ENCODE data around the gene POLN. TPM values are rescaled to one million over a fixed set of nuclear protein-coding genes. Genes with fewer than 3 reads are reported as not detected.

Gene POLN
- total and polyA plus RNA-seq, 2 donors from 2014 or later: 1.3 to 3.8 TPM

DNA sequence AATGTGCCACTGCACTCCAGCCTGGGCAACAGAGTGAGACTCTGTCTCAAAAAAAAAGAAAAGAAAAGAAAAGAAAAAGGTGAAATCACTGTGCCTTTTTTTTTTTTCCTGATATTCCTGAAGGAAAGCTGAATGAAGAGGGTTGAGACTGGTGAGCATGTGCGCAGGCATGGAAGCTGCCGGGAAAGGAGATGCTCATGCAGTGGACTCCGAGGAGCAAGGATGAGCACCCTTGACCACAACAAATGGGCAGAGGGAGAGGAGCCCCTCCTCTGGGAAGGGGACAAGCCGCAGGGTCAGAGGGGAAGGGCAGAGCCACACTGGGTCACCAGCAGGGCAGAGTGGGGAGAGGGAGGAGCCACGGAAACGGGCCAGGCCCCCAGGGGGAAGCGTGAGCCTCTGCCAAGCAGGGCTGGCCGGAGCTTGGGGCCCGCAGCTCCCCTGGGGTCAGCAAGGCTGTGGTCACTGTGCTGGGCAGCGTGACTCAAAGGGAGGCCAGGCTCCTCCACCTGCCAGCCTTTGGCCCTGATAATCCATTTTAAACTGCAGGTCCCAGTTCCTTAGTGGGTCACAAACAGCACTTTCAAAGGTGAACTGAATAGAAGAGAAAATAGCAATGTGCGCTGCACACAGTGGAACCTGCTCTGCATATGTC lies 102.9 kb downstream of the POLN start:
- DNase-seq (no peak), FAIRE-seq (no peak)
- H3K4me1 ChIP-seq (ENCODE audit: control insufficient read depth in 2 of 3, insufficient read depth in 2 of 3, low read depth in 1 of 3, low read length in 3 of 3): no peaks in the 10 kb centered on the region
- TF ChIP-seq, protein P1, sequence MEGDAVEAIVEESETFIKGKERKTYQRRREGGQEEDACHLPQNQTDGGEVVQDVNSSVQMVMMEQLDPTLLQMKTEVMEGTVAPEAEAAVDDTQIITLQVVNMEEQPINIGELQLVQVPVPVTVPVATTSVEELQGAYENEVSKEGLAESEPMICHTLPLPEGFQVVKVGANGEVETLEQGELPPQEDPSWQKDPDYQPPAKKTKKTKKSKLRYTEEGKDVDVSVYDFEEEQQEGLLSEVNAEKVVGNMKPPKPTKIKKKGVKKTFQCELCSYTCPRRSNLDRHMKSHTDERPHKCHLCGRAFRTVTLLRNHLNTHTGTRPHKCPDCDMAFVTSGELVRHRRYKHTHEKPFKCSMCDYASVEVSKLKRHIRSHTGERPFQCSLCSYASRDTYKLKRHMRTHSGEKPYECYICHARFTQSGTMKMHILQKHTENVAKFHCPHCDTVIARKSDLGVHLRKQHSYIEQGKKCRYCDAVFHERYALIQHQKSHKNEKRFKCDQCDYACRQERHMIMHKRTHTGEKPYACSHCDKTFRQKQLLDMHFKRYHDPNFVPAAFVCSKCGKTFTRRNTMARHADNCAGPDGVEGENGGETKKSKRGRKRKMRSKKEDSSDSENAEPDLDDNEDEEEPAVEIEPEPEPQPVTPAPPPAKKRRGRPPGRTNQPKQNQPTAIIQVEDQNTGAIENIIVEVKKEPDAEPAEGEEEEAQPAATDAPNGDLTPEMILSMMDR (IDR thresholded peaks at IDR 0.05; ENCODE audit: borderline replicate concordance, extremely low read depth, insufficient read depth): no peak
- no peaks in the 10 kb centered on the region for H3K9me3 ChIP-seq (ENCODE audit: control insufficient read depth in 2 of 3, insufficient read depth in 1 of 3, low read length in 3 of 3)
- H3K27ac ChIP-seq (ENCODE audit: low read depth in 2 of 2, low read length in 2 of 2): no peak overlapping the region
- H3K36me3 ChIP-seq (ENCODE audit: control insufficient read depth in 2 of 3, insufficient read depth in 3 of 3, low read length in 3 of 3): no peaks in the 10 kb centered on the region
- H3K9ac ChIP-seq (ENCODE audit: low read length in 3 of 3): no peak overlapping the region
- intact Hi-C loops (cut with DNase I): no loop called here
- H3K27me3 ChIP-seq (ENCODE audit: control insufficient read depth, insufficient read depth, low read length): no peaks in the 10 kb centered on the region
- H3K4me3 ChIP-seq (ENCODE audit: low read length in 3 of 3): no peak overlapping the region

DNA sequence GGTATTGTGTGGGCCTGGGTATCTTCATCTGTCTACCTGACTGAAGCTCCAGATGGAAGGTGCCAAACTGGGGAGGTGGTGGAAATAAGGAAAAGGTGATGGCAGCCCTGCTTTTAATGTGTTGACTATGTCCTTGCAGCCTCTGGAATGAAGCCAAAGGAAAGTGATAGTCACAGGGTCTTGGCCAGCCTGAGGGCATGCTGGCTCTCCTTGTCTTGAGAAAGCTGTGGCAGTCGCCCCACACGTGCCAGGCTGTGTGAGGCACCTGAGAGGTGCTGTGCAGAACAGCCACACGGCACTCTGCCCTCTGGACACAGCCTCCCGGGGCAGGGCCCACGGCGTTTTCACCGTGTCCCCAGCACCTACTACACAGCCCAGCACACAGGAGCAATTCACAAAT lies 105.2 kb downstream of the POLN start:
- Histone ChIP-seq H3K9me3 (ENCODE audit: control insufficient read depth in 2 of 3, insufficient read depth in 1 of 3, low read length in 3 of 3) (peaks cover 0 to 8% (median 4%) of the 10 kb centered on the region in 3 donors), H3K4me3 (ENCODE audit: low read length in 3 of 3) (no peak overlapping the region), H3K27ac (ENCODE audit: low read depth in 2 of 2, low read length in 2 of 2) (no peak overlapping the region), H3K36me3 (ENCODE audit: control insufficient read depth in 2 of 3, insufficient read depth in 3 of 3, low read length in 3 of 3) (no peaks in the 10 kb centered on the region), H3K9ac (ENCODE audit: low read length in 3 of 3) (no peak overlapping the region), H3K27me3 (ENCODE audit: control insufficient read depth, insufficient read depth, low read length) (no peaks in the 10 kb centered on the region), H3K4me1 (ENCODE audit: control insufficient read depth in 2 of 3, insufficient read depth in 2 of 3, low read depth in 1 of 3, low read length in 3 of 3) (no peaks in the 10 kb centered on the region)
- FAIRE-seq (no peak), DNase-seq (no peak)
- intact Hi-C loops (cut with DNase I): no loop called here
- TF ChIP-seq, protein P1 (IDR thresholded peaks at IDR 0.05; ENCODE audit: borderline replicate concordance, extremely low read depth, insufficient read depth): no peak

DNA sequence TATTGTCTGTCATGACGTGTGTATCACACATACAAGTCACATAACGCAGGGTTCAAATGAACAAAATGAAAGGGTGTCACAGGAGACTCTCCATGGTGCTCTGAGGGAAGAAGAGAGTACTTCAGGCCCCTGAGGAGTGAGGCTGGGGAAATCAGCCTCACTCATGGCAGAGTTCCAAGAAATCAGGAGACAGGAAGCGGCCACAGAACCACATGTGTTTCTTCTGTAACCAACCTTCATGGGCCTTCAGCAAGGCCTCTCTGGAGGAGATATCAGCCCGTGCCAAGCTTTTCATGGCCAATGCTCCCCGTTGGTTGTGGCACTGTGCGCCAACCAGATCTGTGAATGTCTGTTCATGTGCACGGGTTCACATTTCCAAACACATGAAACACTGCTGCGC lies 106.8 kb downstream of the POLN start:
- Histone ChIP-seq H3K27ac (ENCODE audit: low read depth in 2 of 2, low read length in 2 of 2) (no peak overlapping the region), H3K9ac (ENCODE audit: low read length in 3 of 3) (no peak overlapping the region), H3K4me3 (ENCODE audit: low read length in 3 of 3) (no peak overlapping the region), H3K27me3 (ENCODE audit: control insufficient read depth, insufficient read depth, low read length) (no peaks in the 10 kb centered on the region), H3K36me3 (ENCODE audit: control insufficient read depth in 2 of 3, insufficient read depth in 3 of 3, low read length in 3 of 3) (no peaks in the 10 kb centered on the region), H3K9me3 (ENCODE audit: control insufficient read depth in 2 of 3, insufficient read depth in 1 of 3, low read length in 3 of 3) (peaks cover 0 to 8% (median 4%) of the 10 kb centered on the region in 3 donors), H3K4me1 (ENCODE audit: control insufficient read depth in 2 of 3, insufficient read depth in 2 of 3, low read depth in 1 of 3, low read length in 3 of 3) (no peaks in the 10 kb centered on the region)
- no peak for FAIRE-seq
- intact Hi-C loops (cut with DNase I): no loop called here
- TF ChIP-seq, protein P1 (IDR thresholded peaks at IDR 0.05; ENCODE audit: borderline replicate concordance, extremely low read depth, insufficient read depth): no peak
- DNase-seq: peak in 1 of 5 donors; percentile 59

DNA sequence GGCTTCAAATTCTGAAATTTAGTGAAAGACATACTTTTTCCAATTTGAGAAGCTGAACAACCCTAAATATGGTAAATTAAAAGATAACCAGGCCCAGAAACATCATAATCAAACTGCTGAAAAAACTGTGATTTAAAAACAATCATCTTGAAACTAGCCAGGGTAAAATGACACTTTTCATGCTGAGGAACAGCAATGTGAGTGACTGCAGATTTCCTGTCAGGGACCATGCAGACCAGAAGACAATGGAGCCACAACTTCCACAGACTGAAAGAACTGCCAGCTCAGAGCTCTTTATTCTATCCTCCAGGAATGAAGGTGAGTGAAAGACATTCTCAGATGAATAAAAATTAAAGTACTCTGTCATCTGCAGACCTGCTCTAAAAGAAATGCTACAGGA lies 109.5 kb downstream of the POLN start:
- H3K9me3 ChIP-seq (ENCODE audit: control insufficient read depth in 2 of 3, insufficient read depth in 1 of 3, low read length in 3 of 3): peaks cover 0 to 8% (median 4%) of the 10 kb centered on the region in 3 donors
- no peak overlapping the region for H3K27ac ChIP-seq (ENCODE audit: low read depth in 2 of 2, low read length in 2 of 2)
- no peak overlapping the region for H3K4me3 ChIP-seq (ENCODE audit: low read length in 3 of 3)
- DNase-seq (no peak), FAIRE-seq (no peak)
- TF ChIP-seq, protein P1 (IDR thresholded peaks at IDR 0.05; ENCODE audit: borderline replicate concordance, extremely low read depth, insufficient read depth): no peak
- H3K4me1 ChIP-seq (ENCODE audit: control insufficient read depth in 2 of 3, insufficient read depth in 2 of 3, low read depth in 1 of 3, low read length in 3 of 3): no peaks in the 10 kb centered on the region
- no peak overlapping the region for H3K9ac ChIP-seq (ENCODE audit: low read length in 3 of 3)
- no peaks in the 10 kb centered on the region for H3K36me3 ChIP-seq (ENCODE audit: control insufficient read depth in 2 of 3, insufficient read depth in 3 of 3, low read length in 3 of 3)
- intact Hi-C loops (cut with DNase I): no loop called here
- H3K27me3 ChIP-seq (ENCODE audit: control insufficient read depth, insufficient read depth, low read length): no peaks in the 10 kb centered on the region
